Body of pancreas (tissue), 4 donors: ENCODE data around the gene ADIPOQ. TPM values are rescaled to one million over a fixed set of nuclear protein-coding genes. Genes with fewer than 3 reads are reported as not detected.

Experiments
- ATAC-seq: fragments of 150-250 bp; one replicate; pipeline ENCODE4 v1.9.1; 2016
- DNase-seq, 4 donors: peaks; one replicate each; pipeline ENCODE4 v3.0.0-alpha.2; 2019
- H3K27ac ChIP-seq, 4 donors: fragments of 200-600 bp; sonication (generic); 1 replicate in 3 of 4; 2 replicates in 1 of 4; pipeline versions ENCODE4 v1.5.1 to v1.6.1; 2016 to 2019; ENCODE audit warnings: mild to moderate bottlenecking in 1 of 4, mixed read lengths in 1 of 4, moderate library complexity in 1 of 4
- H3K27me3 ChIP-seq, 2 donors: fragments of 200-600 bp; sonication (generic); one replicate each; pipeline ENCODE4 v1.6.0; 2016; ENCODE audit warnings: mild to moderate bottlenecking in 1 of 2
- H3K36me3 ChIP-seq, 2 donors: fragments of 200-600 bp; sonication (generic); replicated peaks in 1 of 2; 2 replicates each; pipeline ENCODE4 v1.5.1; 2016; ENCODE audit warnings: low read depth in 2 of 2; ENCODE audit not compliant: insufficient read depth in 1 of 2
- H3K4me1 ChIP-seq: fragments of 200-600 bp; sonication (generic); one replicate; pipeline ENCODE4 v1.6.0; 2016
- H3K4me3 ChIP-seq, 2 donors: fragments of 200-600 bp; sonication (generic); 1 replicate in 1 of 2; 2 replicates in 1 of 2; pipeline ENCODE4 v1.5.1; 2016 to 2019
- H3K9me3 ChIP-seq, 3 donors: fragments of 200-600 bp; sonication (generic); 1 replicate in 2 of 3; 2 replicates in 1 of 3; pipeline ENCODE4 v1.5.1; 2016
- POLR2A ChIP-seq, 3 donors: fragments of 450-650 bp; IDR thresholded peaks; one replicate each; pipeline ENCODE4 v1.6.1; 2016; ENCODE audit warnings: antibody characterized with exemption in 3 of 3, mild to moderate bottlenecking in 2 of 3
- WGBS, 2 donors: methylation state at CpG; one replicate each; pipeline ENCODE4 v1.1.5; 2017; 5-methylcytosine and 5-hydroxymethylcytosine counted together
- intact Hi-C: fragments of 100-400 bp; cut with DNase I; formaldehyde crosslinking; loops from one replicate; pipeline ENCODE4 v1.15.1; 2023
- total RNA-seq, 2 donors: library from RNA; depleted of rRNA; stranded (reverse); fragments of >200 nt; gene quantifications; one replicate each; pipeline ENCODE4 v1.1.0, GENCODE V29; 2016
- TF ChIP-seq, protein P1 (sequence below), 7 experiments: fragments of 450-650 bp in 4 of 7; fragments of 200-600 bp in 3 of 7; sonication (generic) in 3 of 7; IDR thresholded peaks; one replicate each; pipeline ENCODE4 v1.5.1; 2016 to 2019; ENCODE audit warnings: antibody characterized with exemption in 7 of 7

ADIPOQ gene
- total RNA-seq, 2 donors from 2014 or later: 10.9 to 188 TPM

DNA sequence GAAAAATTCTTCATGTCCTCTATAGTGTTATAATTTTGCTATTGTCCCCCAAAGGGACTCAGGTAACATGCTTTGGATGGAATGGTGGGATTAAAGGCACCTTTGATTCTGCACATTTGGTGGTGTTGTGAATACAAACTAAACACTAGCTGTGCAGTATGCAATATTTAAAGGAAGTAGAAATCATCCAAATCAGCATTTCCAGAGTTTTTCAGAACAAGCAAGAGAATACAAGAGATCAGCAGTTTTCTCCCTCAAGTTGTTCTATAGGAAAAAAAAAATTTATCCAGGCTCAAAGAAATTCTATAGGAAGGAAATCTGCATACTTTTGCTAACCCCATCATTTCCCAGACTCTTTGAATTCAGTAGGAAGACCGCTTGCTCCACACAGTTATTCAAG is 10.2 kb upstream of the ADIPOQ start:
- peaks cover 7% of the 10 kb centered on the region for H3K4me1 ChIP-seq
- no peaks in the 10 kb centered on the region for H3K9me3 ChIP-seq
- 79 to 83% methylated on average over 1 of the region's 1 CpG for whole genome bisulfite sequencing, 2 donors
- DNase-seq (no peak), ATAC-seq (no peak)
- H3K36me3 ChIP-seq: no peaks in the 10 kb centered on the region
- TF ChIP-seq, protein P1, sequence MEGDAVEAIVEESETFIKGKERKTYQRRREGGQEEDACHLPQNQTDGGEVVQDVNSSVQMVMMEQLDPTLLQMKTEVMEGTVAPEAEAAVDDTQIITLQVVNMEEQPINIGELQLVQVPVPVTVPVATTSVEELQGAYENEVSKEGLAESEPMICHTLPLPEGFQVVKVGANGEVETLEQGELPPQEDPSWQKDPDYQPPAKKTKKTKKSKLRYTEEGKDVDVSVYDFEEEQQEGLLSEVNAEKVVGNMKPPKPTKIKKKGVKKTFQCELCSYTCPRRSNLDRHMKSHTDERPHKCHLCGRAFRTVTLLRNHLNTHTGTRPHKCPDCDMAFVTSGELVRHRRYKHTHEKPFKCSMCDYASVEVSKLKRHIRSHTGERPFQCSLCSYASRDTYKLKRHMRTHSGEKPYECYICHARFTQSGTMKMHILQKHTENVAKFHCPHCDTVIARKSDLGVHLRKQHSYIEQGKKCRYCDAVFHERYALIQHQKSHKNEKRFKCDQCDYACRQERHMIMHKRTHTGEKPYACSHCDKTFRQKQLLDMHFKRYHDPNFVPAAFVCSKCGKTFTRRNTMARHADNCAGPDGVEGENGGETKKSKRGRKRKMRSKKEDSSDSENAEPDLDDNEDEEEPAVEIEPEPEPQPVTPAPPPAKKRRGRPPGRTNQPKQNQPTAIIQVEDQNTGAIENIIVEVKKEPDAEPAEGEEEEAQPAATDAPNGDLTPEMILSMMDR (IDR thresholded peaks at IDR 0.05): no peak
- TF ChIP-seq POLR2A (IDR thresholded peaks at IDR 0.05): no peak
- no peak overlapping the region for H3K27ac ChIP-seq
- intact Hi-C loops: no loop called here
- no peak overlapping the region for H3K4me3 ChIP-seq
- H3K27me3 ChIP-seq: no peaks in the 10 kb centered on the region

DNA sequence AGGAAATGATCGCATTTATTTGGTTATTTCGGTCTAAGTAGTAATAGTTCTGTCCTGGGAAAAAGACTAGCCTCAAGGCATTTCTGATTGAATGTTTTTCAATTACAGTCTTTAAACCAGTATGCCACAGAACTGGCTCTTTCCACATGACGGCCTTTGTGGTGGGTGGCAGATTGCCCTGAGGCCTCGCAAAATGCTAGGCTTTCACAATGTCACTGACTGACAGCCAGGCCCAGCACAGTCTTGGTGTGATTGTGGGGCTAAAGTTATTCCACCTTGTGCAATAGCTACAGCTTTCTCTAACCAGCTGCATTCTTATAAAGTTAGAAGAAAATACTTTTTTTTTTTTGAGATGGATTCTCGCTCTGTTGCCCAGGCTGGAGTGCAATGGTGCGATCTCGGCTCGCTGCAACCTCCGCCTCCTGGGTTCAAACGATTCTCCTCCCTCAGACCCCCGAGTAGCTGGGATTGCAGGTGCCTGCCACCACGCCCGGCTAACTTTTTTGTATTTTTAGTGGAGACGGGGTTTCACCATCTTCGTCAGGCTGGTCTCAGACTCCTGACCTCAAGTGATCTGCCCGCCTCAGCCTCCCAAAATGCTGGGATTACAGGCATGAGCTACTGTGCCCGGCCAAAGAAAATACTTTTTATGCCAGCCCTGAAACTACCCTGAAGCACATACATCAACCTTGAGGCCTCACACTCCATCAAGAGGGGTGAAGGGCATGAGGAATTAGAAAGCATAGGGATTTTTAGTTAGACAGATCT is 2.5 kb upstream of the ADIPOQ start:
- Histone ChIP-seq H3K9me3 (no peaks in the 10 kb centered on the region), H3K36me3 (no peaks in the 10 kb centered on the region), H3K27me3 (no peaks in the 10 kb centered on the region), H3K4me3 (no peak overlapping the region), H3K4me1 (no peaks in the 10 kb centered on the region), H3K27ac (no peak overlapping the region)
- DNase-seq: no peak
- 82 to 83% methylated on average over 17 of the region's 17 CpGs for WGBS, 2 donors
- TF ChIP-seq, protein P1 (IDR thresholded peaks at IDR 0.05): no peak
- no peak for TF ChIP-seq POLR2A (IDR thresholded peaks at IDR 0.05)
- ATAC-seq: no peak
- intact Hi-C loops: no loop called here

DNA sequence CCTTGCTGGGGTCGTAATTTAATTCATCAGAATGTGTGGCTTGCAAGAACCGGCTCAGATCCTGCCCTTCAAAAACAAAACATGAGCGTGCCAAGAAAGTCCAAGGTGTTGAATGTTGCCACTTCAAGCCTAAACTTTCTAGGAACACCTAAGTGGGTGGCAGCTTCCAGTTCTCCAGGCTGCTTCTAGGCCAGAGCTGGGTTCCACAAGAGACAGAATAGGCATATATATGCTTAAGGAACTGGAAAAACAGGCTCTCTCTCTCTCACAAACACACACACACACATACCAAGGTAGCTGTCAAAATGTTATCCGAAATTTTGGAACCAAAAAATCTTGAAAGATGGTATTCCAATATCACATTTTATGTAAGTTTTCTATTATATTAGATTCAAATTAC is 890 bp upstream of the ADIPOQ start:
- no peak for DNase-seq
- H3K36me3 ChIP-seq: no peaks in the 10 kb centered on the region
- no peak overlapping the region for H3K4me3 ChIP-seq
- no peaks in the 10 kb centered on the region for H3K27me3 ChIP-seq
- H3K9me3 ChIP-seq: no peaks in the 10 kb centered on the region
- intact Hi-C loops: no loop called here
- 57 to 62% methylated on average over 4 of the region's 4 CpGs for WGBS, 2 donors
- H3K4me1 ChIP-seq: no peaks in the 10 kb centered on the region
- TF ChIP-seq, protein P1 (IDR thresholded peaks at IDR 0.05): no peak
- no peak for TF ChIP-seq POLR2A (IDR thresholded peaks at IDR 0.05)
- ATAC-seq: no peak
- H3K27ac ChIP-seq: no peak overlapping the region

DNA sequence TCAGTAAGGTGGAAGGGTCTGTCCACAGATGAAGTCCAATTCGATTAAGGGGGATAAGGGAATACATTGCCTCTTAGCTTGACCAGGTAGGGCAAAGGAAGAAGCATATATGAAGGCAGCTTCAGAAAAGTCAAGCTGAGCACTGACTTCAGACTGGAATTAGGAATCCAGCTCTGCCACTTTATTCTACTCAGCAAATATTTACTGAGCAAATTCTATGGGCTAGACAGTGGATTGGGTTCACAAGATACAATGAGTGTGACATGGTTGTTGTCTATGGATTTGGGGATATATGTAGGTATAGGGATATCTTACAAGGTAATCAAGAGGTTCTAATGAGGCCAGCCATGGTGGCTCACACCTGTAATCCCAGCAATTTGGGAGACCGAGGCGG is 526 bp downstream of the ADIPOQ start:
- no peak overlapping the region for H3K4me3 ChIP-seq
- DNase-seq (no peak), ATAC-seq (no peak)
- 60 to 80% methylated on average over 3 of the region's 3 CpGs for WGBS, 2 donors
- intact Hi-C loops: no loop called here
- H3K4me1 ChIP-seq: no peaks in the 10 kb centered on the region
- TF ChIP-seq POLR2A (IDR thresholded peaks at IDR 0.05): no peak
- TF ChIP-seq, protein P1 (IDR thresholded peaks at IDR 0.05): no peak
- no peak overlapping the region for H3K27ac ChIP-seq
- H3K36me3 ChIP-seq: no peaks in the 10 kb centered on the region
- H3K9me3 ChIP-seq: no peaks in the 10 kb centered on the region
- no peaks in the 10 kb centered on the region for H3K27me3 ChIP-seq

DNA sequence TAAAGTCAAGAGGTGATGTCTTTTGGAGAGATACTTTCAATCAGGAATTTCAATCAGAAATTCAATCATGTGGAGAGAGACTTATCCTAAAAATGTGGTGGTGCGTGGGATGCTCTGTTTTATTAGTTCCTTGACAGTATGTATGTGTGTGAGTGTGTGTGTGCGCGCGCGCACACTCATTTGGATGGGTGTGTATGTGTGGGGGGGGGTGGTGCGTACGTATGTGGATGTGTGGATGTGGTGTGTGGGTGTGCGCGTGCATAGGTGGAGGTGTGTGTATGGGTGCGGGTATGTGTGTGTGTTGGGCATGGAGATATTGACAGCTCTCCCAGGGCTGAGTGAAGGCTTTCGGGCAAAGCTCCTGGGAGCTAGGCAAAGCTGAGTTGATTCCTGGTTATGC is 2.4 kb downstream of the ADIPOQ start:
- WGBS, 2 donors: 78 to 84% methylated on average over 11 of the region's 11 CpGs
- no peak overlapping the region for H3K27ac ChIP-seq
- no peaks in the 10 kb centered on the region for H3K4me1 ChIP-seq
- intact Hi-C loops: no loop called here
- no peaks in the 10 kb centered on the region for H3K27me3 ChIP-seq
- no peak for DNase-seq
- H3K36me3 ChIP-seq: no peaks in the 10 kb centered on the region
- TF ChIP-seq POLR2A (IDR thresholded peaks at IDR 0.05): no peak
- TF ChIP-seq, protein P1 (IDR thresholded peaks at IDR 0.05): no peak
- ATAC-seq: no peak
- H3K9me3 ChIP-seq: no peaks in the 10 kb centered on the region
- no peak overlapping the region for H3K4me3 ChIP-seq
